Mammary epithelial cell (primary cell): Measurements from ENCODE around the gene ARMC9.

ENCODE experiments used
- EZH2 ChIP-seq: IDR thresholded peaks from 2 replicates; pipeline ENCODE4 v1.6.1; 2012; ENCODE audit warnings: low read length, inconsistent platforms, borderline replicate concordance
- TF ChIP-seq, protein P1 (sequence below), 2 donors: IDR thresholded peaks in 1 of 2; conservative IDR thresholded peaks in 1 of 2; 2 replicates each; pipeline ENCODE4 v1.5.1; 2011 to 2012; ENCODE audit warnings: inconsistent platforms in 2 of 2, low read length in 2 of 2, mild to moderate bottlenecking in 2 of 2, control low read depth in 1 of 2, low read depth in 1 of 2; ENCODE audit not compliant: insufficient read depth in 1 of 2; ENCODE audit errors: extremely low read depth in 1 of 2

DNA sequence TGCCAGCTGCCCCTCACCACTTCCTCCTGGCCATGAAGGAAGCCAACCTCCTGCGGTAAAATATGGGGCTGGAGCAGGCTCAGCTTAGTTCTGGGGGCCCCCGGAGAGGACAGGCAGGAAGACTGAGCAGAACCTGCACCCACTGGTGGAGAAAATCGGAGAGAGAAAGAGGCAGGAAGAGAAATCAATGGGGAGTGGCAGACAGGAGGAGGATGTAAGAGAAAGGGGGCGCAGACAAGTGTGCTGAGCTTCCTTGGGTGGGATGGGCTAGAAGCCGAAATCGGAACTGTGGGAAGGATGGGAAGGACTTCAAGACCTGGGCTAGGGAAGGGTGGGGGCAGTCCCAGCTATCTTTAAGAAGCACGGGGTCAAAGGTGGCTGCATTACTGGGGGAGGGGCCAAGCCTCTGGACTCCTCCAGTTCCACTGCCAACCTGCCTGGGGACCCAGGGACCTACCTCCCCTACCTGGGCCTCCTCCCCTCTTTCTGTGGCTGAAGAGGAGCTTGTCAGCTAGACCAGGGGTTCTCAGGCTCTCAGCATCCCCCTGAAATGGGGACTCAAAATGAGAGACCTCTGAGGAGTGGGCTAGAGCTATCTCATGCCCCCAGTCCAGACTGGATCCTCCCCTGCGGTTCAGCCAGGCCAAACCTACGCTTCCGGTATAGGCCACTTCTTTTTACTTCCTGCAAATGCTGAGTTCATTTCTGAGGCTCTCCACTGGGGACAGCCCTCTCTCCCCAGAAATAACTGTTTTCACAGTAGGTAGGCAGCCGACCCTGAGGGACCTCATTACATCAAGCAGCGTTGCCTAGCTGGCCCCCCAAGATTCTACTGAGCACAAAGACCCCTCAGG is 163.5 kb downstream of the ARMC9 start:
- TF ChIP-seq, protein P1, sequence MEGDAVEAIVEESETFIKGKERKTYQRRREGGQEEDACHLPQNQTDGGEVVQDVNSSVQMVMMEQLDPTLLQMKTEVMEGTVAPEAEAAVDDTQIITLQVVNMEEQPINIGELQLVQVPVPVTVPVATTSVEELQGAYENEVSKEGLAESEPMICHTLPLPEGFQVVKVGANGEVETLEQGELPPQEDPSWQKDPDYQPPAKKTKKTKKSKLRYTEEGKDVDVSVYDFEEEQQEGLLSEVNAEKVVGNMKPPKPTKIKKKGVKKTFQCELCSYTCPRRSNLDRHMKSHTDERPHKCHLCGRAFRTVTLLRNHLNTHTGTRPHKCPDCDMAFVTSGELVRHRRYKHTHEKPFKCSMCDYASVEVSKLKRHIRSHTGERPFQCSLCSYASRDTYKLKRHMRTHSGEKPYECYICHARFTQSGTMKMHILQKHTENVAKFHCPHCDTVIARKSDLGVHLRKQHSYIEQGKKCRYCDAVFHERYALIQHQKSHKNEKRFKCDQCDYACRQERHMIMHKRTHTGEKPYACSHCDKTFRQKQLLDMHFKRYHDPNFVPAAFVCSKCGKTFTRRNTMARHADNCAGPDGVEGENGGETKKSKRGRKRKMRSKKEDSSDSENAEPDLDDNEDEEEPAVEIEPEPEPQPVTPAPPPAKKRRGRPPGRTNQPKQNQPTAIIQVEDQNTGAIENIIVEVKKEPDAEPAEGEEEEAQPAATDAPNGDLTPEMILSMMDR (conservative IDR thresholded peaks at IDR 0.05 in 1 of 2, IDR thresholded peaks at IDR 0.05 in 1 of 2; ENCODE audit: extremely low read depth in 1 of 2, insufficient read depth in 1 of 2, low read depth in 1 of 2, low read length in 2 of 2): no peak
- no peak for TF ChIP-seq EZH2
